ENCODE data around the gene OPA1.

DNA sequence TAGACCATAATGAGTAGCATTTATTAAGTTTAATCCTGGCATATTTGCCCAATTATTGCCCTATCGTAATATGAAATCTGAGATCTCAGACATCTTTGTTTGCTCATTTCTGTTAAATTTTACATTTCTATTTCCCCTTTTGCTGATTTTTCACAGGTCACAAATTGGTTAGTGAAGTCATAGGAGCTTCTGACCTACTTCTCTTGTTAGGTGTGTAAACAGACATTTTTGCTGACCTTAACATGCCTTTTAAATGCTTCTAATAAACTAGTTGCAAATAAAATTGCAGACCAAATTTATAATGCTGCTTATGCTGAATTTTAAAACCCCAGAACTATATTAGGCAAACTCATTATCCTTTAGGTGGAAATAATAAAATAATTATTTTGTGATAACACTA lies 24.6 kb downstream of the OPA1 start:
- TF ChIP-seq, protein P1, sequence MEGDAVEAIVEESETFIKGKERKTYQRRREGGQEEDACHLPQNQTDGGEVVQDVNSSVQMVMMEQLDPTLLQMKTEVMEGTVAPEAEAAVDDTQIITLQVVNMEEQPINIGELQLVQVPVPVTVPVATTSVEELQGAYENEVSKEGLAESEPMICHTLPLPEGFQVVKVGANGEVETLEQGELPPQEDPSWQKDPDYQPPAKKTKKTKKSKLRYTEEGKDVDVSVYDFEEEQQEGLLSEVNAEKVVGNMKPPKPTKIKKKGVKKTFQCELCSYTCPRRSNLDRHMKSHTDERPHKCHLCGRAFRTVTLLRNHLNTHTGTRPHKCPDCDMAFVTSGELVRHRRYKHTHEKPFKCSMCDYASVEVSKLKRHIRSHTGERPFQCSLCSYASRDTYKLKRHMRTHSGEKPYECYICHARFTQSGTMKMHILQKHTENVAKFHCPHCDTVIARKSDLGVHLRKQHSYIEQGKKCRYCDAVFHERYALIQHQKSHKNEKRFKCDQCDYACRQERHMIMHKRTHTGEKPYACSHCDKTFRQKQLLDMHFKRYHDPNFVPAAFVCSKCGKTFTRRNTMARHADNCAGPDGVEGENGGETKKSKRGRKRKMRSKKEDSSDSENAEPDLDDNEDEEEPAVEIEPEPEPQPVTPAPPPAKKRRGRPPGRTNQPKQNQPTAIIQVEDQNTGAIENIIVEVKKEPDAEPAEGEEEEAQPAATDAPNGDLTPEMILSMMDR (optimal IDR thresholded peaks at IDR 0.05 in 1 of 3, IDR thresholded peaks at IDR 0.05 in 1 of 3, conservative IDR thresholded peaks at IDR 0.05 in 1 of 3; ENCODE audit: extremely low read depth in 1 of 3, insufficient read depth in 2 of 3, low read length in 3 of 3), result no peak
- TF ChIP-seq EZH2 (IDR thresholded peaks at IDR 0.05; ENCODE audit: low read length), result no peak
